RCC 7860 (cell line): ENCODE measurements around the gene PPP1R13B.

Source experiments
- DNase-seq: peaks from one replicate; pipeline ENCODE4 v3.0.0-alpha.2; 2015; ENCODE audit warnings: low spot score
- FAIRE-seq: peaks from 2 replicates; lab custom pipeline; 2012; peaks lifted over from hg19 to GRCh38; lab: Jason Lieb, UNC

Gene PPP1R13B

DNA sequence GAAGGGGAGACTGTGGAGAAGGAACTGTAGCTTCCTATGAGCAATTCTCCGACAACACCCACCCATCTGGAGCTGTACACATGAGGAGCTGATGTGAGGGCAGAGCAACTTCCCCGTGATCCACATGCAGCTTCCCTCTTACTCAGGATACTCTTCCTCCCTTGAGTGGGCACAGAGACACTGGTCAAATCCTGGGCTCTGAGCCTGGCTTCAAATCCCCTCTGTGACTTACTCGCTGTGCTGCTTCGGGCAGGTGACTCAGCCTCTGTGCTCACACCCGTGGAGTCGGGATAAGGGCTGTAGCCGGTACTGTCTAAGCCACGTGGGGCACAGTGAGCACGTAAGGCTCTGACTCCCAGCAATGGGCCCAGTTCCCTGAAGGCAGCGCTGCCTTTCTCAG, 100.7 kb downstream of the PPP1R13B start:
- peak; percentile 76 for FAIRE-seq
- DNase-seq, result peak; percentile 78

GRCh38 chr14:103745424-103745823, 102.0 kb downstream of the PPP1R13B start:
- DNase-seq, result no peak
- no peak for FAIRE-seq

DNA sequence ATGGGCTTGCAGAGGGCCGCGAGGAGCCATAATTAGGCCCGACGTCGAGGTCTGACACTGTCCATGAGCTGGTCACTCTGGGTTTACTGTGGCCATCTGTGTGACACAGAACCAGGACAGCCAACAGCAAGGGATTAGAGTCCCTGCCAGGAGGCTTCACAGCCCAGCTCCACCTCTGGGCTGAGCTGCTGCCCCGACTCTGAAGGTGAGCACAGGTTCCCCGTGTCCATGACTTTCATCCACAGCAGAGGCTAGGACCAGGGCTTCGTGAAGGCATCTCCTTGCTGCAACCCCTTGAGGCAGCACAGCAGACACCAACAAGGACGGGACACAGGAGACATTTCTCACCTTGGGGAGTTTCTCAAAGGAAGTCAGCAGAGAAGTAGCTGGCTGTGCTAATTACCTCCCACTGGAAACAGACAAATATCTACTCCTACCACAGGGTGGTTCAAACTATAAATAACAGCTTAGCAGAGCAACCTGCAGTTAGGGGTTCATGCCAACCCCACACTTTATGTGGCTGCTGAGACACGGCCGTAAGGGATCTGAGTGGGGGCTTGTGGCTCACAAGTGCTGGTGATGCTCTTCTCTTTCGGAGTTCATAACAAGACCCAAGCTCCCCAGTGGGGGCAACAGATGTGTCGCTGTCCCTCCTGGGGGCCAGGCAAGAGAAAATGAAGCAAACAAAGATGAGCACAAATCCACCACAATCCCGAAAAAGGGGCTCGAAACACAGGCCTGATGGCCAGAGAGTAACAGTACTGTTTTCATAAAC, 102.6 kb downstream of the PPP1R13B start:
- DNase-seq (no peak), FAIRE-seq (no peak)

GRCh38 chr14:103743691-103744090, 103.7 kb downstream of the PPP1R13B start:
- FAIRE-seq (no peak), DNase-seq (no peak)

GRCh38 chr14:103742499-103743255, 104.7 kb downstream of the PPP1R13B start:
- FAIRE-seq (no peak), DNase-seq (no peak)

DNA sequence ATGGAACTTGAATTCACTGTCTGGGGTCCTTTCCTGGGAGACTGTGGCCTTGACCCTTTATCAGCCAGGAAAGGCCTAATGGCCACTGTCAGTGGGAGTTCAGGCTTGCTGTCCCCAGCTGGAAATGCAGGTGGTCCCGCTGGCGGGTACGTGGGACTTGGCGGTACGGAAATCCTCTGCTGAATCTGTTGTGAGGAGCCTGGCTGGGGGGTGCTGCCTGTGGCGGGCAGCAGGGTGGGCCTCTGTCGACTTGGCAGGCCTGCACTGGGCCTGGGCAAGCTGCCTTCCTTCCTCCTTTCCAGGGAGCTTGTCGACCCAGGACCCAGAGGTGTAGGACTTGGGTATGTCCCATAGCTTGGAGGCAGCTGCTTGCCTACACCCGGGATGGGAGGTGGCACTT, 105.5 kb downstream of the PPP1R13B start:
- FAIRE-seq (no peak), DNase-seq (no peak)

DNA sequence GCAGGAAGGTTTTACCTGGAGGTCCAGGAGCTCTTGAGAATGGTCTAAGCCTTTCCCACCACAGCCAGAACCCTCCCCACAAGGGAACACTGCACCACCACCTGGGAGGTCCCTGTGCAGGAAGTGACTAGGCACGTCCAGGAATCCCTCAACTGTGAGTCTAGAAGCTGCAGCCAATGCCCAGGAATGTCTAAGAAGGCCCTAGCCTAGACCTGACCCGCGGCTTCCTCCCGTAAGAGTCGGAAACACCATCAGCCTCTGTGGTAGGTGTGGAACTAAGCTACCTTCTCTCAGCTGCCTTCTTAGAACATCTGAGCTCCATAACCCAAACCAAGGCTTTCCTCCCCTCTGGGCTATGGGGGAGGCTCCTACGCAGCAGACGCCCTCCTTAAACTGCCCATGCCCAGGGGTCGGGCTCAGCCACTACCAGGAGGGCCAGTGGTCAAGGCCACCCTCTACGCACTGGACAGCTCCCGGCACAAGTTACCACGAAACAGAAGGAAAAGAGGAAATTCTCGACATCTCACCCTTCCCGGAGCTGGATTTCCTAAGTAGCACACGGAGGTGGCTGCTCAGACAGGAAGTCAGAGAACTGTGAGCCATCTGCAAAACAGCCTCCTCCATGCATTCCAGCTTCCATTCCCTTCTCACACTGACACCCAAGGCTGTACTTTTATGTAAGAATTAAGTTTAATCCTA, 106.2 kb downstream of the PPP1R13B start:
- no peak for DNase-seq
- no peak for FAIRE-seq

- DNase-seq (no peak), FAIRE-seq (no peak)
Measured at GRCh38 chr14:103739793-103740501, 107.4 kb downstream of the PPP1R13B start.

DNA sequence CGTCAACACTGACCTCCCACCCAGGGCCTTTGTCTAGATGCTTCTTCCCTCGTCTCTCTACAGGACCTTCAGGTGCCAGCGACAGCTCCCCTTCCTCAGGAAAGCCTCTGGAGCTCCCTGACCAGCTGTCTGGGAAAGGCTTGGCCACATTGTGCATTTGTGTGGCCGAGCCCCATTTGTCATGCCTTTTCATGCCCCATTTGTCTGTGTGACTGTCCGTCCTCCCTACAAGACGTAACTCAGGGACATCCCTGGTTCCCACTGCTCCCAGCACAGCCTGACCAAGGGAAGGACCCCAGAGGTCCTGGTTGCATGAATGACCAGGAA, 107.9 kb downstream of the PPP1R13B start:
- DNase-seq, result no peak
- no peak for FAIRE-seq

DNA sequence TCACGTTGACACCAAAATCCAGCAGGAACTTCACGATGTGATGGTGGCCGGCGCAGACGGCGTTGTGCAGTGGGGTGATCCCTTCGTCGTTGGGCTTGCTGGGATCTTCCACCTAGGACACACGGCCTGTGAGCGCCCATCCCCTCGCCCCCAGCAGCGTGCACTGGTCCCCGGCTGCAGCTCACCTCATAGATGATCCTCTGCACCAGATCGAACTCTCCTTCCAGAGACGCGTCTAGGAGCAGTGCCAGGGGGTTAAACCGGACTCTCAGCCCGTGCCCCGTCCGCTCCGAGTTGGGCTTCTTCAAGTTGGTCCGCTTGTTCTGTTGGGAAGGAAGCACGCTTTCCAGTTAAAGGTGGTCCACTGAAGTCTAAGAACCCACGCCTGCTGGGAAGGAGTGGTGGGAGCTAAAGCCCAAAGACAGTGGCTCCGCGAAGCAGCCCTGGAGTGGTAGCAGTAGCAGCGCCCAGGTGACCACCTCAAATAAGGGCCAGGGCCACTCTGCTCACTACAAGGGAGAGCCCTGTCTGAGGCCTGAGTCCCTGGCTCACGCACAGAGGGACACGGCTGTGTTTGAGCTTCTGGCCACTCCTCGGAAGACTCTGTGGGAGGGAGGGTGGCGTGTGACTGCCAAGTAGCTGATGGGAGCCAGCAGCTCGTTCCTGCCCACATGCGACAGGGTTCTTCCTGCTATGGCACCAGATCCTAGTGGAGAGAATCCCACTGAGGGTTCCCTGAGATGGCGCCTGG, 108.5 kb downstream of the PPP1R13B start:
- no peak for DNase-seq
- no peak for FAIRE-seq

DNA sequence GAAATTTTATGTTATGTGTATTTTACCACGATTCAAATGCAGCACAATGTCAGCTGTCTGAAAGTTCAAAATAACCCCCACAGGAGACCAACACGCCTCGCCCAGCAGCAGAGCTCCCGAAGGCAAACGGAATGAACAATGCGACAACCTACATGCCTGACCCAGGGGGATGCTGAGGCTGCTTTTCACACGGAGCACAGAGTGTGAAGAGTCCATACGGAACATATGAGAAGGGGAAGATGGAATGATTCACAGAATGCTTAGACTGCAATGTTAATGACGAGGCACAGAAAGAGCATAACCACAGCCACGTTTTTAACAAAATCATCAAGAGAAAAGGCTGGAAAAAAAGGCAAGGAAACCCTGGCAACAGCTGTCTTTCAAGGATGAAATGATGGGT, 109.2 kb downstream of the PPP1R13B start:
- FAIRE-seq (no peak), DNase-seq (no peak)

DNA sequence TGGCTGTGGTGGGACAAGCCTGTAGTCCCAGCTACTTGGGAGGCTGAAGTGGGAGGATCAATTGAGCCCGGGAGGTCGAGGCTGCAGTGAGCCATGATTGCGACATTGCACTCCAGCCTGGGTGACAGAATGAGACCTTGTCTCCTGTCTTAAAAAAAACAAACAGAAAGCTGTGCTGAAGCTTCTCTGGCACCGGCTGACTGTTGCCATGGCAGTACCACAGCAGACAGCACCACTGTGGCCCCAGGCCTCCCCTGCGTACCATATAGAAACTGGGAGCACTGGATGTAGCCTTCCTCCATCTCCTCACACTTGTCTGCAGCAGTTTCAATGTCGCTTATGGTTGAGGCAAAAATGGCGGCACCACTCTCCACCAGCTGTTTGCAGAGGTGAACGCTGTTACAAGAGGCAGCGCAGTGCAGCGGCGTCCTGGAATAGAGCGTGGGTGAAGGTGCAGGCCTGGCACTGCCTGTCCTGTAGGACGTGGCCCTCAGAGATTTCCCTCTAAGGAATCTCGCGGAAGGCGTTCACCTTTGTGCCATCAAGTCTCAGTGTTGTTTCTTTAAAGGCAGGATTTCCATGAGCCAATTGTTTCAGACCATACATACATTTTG, 109.8 kb downstream of the PPP1R13B start:
- DNase-seq (no peak), FAIRE-seq (no peak)

DNA sequence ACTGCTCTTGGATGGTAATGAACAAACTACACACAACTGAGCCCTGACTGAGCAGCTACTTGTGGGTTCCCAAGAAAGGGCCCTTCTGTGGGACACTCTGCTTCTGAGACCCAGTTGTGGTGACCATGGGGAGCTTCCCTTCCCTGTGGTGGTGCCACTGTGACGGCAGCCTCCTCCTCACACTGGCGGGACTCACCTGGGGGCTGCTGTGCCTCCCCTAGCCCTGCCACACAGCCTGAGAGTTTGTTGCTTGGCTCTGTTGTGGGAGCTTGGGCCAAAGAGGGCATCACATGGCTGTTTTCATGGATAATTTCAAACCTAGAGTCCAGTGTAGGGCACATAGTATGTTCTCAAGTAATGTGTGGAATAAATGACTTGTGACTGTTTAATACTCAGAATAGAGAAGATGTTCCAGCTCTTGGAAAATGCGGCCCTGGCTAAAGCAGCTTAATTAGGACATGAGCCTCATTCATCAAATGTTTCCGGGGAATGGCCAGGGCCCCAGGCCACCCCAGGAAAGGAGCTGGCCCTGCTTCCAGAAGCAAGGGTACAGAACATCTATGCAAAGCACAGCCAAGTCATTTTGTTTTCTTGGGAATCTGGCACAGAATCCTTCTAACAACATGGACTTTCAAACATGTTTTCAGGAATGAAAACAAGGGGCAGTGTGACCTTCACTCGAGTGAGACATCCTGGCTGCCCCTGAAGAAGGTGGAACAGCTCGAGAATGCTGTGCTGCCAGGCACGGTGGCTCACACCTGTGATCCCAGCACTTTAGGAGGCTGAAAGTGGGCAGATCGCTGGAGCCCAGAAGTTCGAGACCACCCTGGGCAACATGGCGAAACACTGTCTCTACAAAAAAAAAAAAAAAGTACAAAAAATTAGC, 110.6 kb downstream of the PPP1R13B start:
- DNase-seq, result no peak
- FAIRE-seq, result no peak

- FAIRE-seq (no peak), DNase-seq (no peak)
Measured at GRCh38 chr14:103735815-103736545, 111.4 kb downstream of the PPP1R13B start.

GRCh38 chr14:103735439-103735814, 111.9 kb downstream of the PPP1R13B start:
- no peak for DNase-seq
- no peak for FAIRE-seq

DNA sequence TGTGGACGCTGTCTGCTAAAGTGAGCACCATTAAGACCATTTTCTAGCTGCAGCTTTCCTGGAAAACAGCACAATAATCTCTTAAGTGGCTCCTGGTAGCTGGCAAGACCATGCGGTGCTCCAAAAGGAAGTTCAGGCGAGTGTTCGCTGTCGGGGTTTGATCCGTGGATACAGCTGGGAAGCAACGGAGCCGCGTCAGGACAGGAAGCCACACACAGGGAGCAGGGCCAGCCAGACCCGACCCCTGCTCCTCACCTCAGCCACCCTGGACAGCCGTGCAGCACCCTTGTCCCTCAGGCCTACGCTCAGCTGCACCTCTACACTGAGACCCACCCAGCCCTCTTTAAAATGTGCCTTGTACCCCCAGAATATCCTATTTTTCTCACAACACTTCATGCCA, 112.4 kb downstream of the PPP1R13B start:
- FAIRE-seq, result no peak

GRCh38 chr14:103734081-103734888, 113.1 kb downstream of the PPP1R13B start:
- no peak for FAIRE-seq
- DNase-seq, result no peak

More for the DNA sequence above, 112.4 kb downstream of the PPP1R13B start:
- no peak for DNase-seq

DNA sequence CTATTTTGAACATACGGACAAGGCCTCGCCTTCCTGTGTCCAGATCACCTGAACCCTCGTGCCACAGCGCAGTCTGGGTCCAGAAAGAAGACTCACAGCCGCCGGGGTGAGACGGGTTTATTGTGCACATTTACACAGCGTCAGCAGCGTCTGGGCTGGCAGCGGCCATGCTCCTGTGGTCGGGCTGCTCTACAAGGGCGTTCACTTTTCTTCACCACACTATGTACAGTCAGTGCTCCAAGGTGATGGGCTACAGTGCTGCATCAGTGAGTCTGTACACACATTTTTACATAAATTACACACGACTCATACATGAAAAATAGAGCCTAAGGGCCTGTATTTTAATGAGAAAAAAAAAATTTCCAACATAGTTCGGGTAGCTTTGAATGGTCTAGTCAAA, 113.7 kb downstream of the PPP1R13B start:
- FAIRE-seq (no peak), DNase-seq (no peak)
